Vagina (tissue), 2 donors: ENCODE data around the gene ERMN.
"Not testable (repeated sequence)": the region's sequence is repeated elsewhere in the genome, so short reads cannot be mapped to it uniquely, and the experiment has no call there.

Experiments used
- CTCF ChIP-seq, 3 experiments: fragments of 450-650 bp in 2 of 3; fragments of 200-600 bp in 1 of 3; sonication (generic) in 1 of 3; IDR thresholded peaks; one replicate each; pipeline ENCODE4 v1.5.1; 2017 to 2019; ENCODE audit warnings: antibody characterized with exemption in 3 of 3, mild to moderate bottlenecking in 2 of 3, moderate library complexity in 2 of 3
- POLR2AphosphoS5 ChIP-seq, 2 donors: sonication (generic); formaldehyde crosslinking; IDR thresholded peaks; one replicate each; pipeline ENCODE4 v1.9.0; 2017; ENCODE audit warnings: antibody characterized with exemption in 2 of 2, mild to moderate bottlenecking in 2 of 2, low read depth in 1 of 2; ENCODE audit not compliant: insufficient read depth in 1 of 2

GRCh38 chr2:157279311-157279710, 46.3 kb downstream of the ERMN start:
- TF ChIP-seq CTCF (IDR thresholded peaks at IDR 0.05); POLR2AphosphoS5 (IDR thresholded peaks at IDR 0.05; ENCODE audit: insufficient read depth in 1 of 2, low read depth in 1 of 2): not testable (repeated sequence)
